Superior temporal gyrus (tissue), 1 donor: ENCODE measurements around the gene LEFTY1.
"Not testable (repeated sequence)": the region's sequence is repeated elsewhere in the genome, so short reads cannot be mapped to it uniquely, and the experiment has no call there.

Experiments
- DNase-seq: peaks from one replicate; pipeline ENCODE4 v3.0.0-alpha.2; 2016; ENCODE audit errors: extremely low spot score

Gene LEFTY1

GRCh38 chr1:225888289-225888897 lies 553 bp downstream of the LEFTY1 start:
- DNase-seq: no peak

GRCh38 chr1:225887554-225888288 lies 1.2 kb downstream of the LEFTY1 start:
- not testable (repeated sequence) for DNase-seq

- no peak for DNase-seq
These were observed 2.0 kb downstream of the LEFTY1 start for GRCh38 chr1:225887030-225887314.

- DNase-seq: no peak
These were observed 2.6 kb downstream of the LEFTY1 start for GRCh38 chr1:225886159-225887029.

DNA sequence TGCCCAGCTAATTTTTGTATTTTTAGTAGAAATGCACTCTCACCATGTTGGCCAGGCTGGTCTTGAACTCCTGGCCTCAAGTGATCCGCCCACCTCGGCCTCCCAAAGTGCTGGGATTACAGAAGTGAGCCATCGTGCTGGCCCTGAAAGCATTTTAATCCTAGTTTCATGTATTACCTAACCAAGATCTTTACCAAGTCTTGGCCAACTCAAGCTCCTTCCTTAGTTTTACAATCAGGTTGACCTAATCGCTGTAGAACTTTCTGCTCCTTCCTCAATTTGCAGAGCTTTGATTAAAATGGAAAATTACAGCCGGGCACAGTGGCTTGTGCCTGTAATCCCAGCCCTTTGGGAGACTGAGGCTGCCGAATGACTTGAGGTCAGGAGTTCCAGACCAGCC lies 3.6 kb downstream of the LEFTY1 start:
- DNase-seq: no peak

- no peak for DNase-seq
These were observed 5.2 kb downstream of the LEFTY1 start for GRCh38 chr1:225883616-225884265.

GRCh38 chr1:225882694-225883615 lies 6.0 kb downstream of the LEFTY1 start:
- DNase-seq: peak; percentile 43

DNA sequence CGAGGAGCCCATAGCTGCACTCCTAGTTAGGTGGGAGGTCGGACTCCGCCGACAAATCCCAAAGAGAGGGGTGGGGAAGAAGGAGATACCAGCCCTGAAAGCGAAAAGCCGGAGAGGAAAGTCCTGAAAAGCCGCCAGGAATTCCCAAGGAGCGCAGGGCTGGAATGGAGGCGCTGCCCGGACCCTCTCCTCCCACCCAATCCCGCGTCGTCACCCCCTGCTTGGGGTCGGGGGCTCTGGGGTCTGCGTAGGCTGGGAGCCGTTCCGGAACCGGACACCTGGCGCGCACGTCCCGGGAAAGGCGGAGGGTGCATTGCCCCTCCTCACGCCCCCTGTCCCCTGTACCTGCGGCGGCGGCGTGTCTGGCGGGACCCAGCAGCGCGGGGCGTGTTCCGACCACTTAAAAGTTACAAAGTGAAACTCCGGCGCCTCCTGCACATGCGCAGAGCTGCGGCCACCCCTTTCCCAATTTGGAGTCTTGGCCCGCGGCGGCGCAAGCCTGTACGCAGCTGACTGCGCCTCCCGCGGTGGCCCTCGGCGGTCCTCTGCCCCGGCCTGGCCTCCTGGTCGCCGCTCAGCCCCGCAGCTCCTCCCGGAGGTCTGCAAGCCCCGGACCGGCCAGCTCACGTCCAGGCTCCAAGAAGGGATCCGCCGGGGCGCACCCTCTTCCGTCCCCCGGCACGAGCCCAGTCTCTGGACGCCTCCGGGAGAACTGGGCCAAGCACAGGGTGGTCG lies 6.8 kb downstream of the LEFTY1 start, which contains the start of gene TMEM63A:
TMEM63A (minus strand) TSS at position 422 of the 735 bp plus-strand sequence. CDS start 4,800 bp downstream, outside the sequence.
- peak; percentile 89 for DNase-seq

- DNase-seq: no peak
These were observed 7.6 kb downstream of the LEFTY1 start for GRCh38 chr1:225881081-225881958.

- peak; percentile 66 for DNase-seq
These were observed 8.3 kb downstream of the LEFTY1 start for GRCh38 chr1:225880636-225881035.

GRCh38 chr1:225880222-225880588 lies 8.7 kb downstream of the LEFTY1 start:
- DNase-seq: peak; percentile 85

GRCh38 chr1:225879521-225880221 lies 9.3 kb downstream of the LEFTY1 start:
- peak; percentile 81 for DNase-seq

GRCh38 chr1:225878282-225878681 lies 10.7 kb downstream of the LEFTY1 start:
- DNase-seq: no peak

DNA sequence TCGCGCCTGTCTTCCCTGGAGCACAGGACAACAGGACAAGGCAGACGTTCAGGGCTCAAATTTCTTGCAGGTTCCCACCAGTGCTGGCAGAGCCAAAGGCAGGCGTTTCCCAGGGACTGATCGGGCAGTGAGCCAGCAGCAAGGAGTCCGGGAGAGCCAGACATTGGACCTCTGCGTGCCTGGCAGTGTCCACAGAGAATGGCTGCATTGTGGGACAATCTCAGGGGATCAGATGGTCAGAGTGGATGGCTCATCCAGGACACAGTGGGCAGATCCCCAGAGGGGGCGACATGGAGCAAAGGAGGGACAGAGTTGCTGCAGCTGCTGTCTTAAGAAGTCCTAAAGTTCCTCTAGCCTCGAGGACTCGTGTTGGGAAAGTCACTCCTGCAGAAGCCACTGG lies 11.4 kb downstream of the LEFTY1 start:
- peak; percentile 97 for DNase-seq

DNA sequence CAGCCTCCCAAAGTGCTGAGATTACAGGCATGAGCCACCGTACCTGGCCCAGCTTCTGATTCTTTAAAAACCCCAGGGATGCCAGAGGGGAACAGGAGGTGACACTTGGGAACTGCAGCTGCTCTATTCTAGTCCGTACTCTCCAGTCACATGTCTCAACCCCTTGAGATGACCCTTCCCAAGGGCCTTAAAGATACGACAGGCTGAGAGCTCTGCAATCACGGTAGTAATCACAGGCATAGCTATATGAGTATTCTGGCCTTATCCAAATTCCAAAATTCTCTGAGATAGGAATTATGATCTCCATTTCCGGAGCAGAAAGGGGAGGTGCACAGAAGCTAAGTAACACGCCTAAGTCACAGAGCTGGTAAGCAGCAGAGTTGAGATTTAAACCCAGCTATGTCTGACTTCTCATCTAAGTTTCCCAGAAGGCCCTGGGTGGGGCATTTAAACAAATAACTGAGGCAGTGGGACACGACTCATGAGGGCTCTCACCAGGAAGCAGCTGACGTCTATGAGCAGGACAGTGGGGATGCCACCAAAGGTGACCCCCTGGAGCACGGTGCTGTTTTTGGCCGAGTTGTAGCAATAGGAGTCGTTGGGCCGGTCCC lies 11.9 kb downstream of the LEFTY1 start:
- peak; percentile 61 for DNase-seq

DNA sequence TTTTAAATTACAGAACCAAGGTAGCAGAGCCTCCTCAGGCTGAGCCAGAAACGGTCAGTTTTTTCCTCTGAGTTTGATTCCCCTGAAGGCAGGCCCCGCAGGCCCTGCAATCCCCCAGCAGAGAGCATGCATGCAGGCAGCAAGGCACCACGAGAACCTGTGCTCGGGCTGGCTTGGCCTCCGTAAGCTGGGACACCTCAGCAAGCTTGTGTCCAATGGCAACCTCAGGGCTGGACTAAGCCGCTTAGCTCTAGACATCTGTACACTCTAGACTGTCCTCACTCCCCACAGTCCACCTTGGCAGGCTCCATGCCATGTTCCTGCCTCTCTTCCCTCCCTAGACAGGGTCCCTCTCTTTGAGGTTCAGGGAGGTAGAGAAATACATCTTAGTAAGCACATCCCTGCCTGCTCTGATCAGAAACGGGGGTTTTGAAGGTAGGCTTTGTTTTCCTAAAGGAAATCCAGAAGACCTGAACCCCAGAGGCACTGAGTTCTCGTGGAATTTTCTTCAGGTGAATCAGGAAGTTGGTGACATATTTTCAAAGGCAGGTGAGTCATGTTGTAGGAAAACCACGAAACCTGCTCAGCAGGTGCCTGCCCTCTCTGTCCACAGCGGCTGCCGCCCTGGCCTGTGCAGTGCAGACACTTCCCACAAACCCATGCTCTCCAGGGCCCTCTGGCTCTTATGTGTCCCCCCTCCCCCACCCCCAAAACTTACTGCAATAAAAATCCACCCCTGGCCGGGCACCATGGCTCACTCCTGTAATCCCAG lies 13.7 kb downstream of the LEFTY1 start:
- DNase-seq: no peak

GRCh38 chr1:225874431-225874830 lies 14.5 kb downstream of the LEFTY1 start:
- no peak for DNase-seq
